ENCODE data around the gene SULT1A2.
"Not testable (repeated sequence)": the region's sequence is repeated elsewhere in the genome, so short reads cannot be mapped to it uniquely, and the experiment has no call there.

The SULT1A2 gene

DNA sequence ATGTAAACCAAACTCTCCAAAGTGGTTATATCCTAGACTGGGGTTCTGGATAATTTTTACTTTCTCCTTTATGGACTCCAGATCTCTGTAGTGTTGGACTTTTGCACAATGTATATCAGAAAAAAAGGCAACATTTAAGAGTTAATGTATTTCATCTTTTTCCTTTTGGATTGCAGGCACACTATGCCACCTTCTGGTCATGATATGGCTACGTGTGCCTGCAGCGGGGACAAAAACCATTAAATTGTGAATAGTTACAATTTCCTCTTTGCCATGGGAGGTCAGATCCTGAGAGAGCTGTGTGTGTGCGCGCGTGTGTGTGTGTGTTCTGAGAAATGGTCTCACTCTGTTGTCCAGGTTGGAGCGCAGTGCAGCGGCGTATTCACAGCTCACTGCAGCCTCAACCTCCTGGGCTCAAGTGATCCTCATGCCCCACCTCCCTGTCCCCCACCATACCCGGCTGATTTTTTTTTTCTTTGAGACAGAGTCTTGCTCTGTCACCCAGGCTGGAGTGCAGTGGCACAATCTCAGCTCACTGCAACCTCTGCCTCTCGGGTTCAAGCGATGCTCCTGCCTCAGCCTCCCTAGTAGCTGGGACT is 47.5 kb downstream of the SULT1A2 start:
- no peak for DNase-seq (ENCODE audit: insufficient read length, low spot score)
- TF ChIP-seq CTCF (IDR thresholded peaks at IDR 0.05; ENCODE audit: insufficient read depth, missing control alignments), result peak; percentile 34
- FAIRE-seq, result no peak

DNA sequence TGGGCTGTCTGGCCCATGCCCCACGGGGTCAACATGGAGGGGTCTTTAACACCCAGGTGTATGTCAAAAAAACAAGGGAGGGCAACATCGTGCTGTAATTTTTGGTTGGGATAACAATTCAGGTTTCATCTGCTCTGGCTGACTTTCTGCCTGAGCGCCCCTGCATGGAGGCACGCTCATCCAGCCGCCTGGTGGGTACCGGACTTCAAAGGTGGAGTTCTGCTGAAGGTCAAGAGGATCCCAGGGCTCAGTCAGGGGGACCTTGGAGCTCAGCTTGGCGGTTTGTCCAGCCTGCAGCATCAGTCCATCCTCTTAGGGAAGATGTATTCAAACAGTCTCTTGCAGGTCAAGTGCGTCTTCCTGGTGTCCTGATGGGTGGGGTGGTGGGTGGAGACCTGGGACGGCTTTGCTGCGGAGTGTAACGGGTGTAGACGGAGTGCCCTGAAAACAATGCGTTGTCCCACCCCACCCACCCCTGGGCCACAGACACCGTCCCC is 48.5 kb downstream of the SULT1A2 start:
- DNase-seq (ENCODE audit: insufficient read length, low spot score) (no peak), FAIRE-seq (no peak)
- no peak for TF ChIP-seq CTCF (IDR thresholded peaks at IDR 0.05; ENCODE audit: insufficient read depth, missing control alignments)

DNA sequence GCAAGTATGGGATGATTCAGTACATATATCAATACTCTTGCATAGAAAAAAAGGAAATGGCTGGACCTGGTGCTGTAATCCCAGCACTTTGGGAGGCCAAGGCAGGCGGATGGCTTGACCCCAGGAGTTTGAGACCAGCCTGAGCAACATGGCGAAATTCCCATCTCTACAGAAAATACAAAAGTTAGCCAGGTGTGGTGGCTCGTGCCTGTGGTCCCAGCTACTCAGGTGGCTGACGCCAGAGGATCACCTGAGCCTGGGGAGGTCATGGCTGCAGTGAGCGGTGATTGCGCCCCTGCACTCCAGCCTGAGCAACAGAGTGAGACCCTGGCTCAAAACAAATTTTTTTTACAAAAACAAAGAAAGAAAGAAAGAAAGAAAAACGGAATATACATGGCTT is 50.2 kb downstream of the SULT1A2 start:
- DNase-seq (ENCODE audit: insufficient read length, low spot score) (no peak), FAIRE-seq (no peak)
- TF ChIP-seq CTCF (IDR thresholded peaks at IDR 0.05; ENCODE audit: insufficient read depth, missing control alignments), result no peak

- not testable (repeated sequence) for DNase-seq (ENCODE audit: insufficient read length, low spot score); FAIRE-seq
Measured at GRCh38 chr16:28545964-28546363, 50.9 kb downstream of the SULT1A2 start.

DNA sequence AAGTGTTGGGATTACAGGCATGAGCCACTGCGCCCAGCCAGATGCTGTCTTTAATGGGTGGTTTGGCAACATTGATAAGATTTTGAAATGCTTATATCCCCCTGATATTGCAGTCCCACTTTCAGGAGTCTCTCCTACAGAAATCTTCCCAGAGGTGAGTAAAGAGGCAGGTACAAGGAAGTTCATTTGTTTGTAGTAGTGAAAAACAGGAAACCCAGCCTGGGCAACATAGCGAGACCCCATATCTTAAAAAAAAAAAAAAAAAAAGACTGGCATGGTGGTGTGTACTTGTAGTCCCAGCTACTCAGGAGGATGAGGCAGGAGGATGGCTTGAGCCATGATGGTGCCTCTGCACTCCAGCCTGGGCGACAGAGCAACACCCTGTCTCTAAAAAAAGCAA is 51.9 kb downstream of the SULT1A2 start:
- no peak for FAIRE-seq
- DNase-seq (ENCODE audit: insufficient read length, low spot score), result no peak
- no peak for TF ChIP-seq CTCF (IDR thresholded peaks at IDR 0.05; ENCODE audit: insufficient read depth, missing control alignments)

DNA sequence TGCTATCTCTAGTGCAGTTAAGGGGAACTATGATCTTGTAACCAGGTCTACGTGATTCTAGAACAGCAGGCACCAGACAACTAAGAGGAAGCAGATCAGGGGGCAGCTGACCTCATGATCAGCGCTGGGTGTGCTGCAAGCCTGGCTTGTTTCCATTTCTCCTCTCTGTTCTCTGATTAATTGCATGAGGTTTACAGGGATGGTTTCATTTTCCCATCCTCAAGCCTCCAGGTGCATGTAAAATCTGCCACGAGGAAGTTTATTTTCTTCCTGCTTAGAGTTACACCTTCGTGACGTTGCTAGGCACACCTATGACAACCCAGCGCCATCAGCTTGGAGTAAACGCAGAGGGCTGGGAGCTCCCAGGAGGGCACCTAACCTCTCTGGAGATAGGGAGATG is 53.8 kb downstream of the SULT1A2 start:
- TF ChIP-seq CTCF (IDR thresholded peaks at IDR 0.05; ENCODE audit: insufficient read depth, missing control alignments), result no peak
- FAIRE-seq, result no peak
- no peak for DNase-seq (ENCODE audit: insufficient read length, low spot score)

- FAIRE-seq (no peak), DNase-seq (ENCODE audit: insufficient read length, low spot score) (no peak)
- TF ChIP-seq CTCF (IDR thresholded peaks at IDR 0.05; ENCODE audit: insufficient read depth, missing control alignments), result no peak
Measured at GRCh38 chr16:28542646-28543045, 54.2 kb downstream of the SULT1A2 start.
